ENCODE measurements around the gene PIANP.

PIANP gene

GRCh38 chr12:6653987-6654386 lies 46.6 kb downstream of the PIANP start:
- no peak for TF ChIP-seq GATA3 (IDR thresholded peaks at IDR 0.05; ENCODE audit: low read depth, low read length)
- no peak for TF ChIP-seq GATA2 (IDR thresholded peaks at IDR 0.05; ENCODE audit: low read depth, low read length)

GRCh38 chr12:6653342-6653741 lies 47.3 kb downstream of the PIANP start:
- no peak for TF ChIP-seq GATA3 (IDR thresholded peaks at IDR 0.05; ENCODE audit: low read depth, low read length)
- TF ChIP-seq GATA2 (IDR thresholded peaks at IDR 0.05; ENCODE audit: low read depth, low read length): no peak

GRCh38 chr12:6652391-6652790 lies 48.2 kb downstream of the PIANP start:
- TF ChIP-seq GATA3 (IDR thresholded peaks at IDR 0.05; ENCODE audit: low read depth, low read length): no peak
- no peak for TF ChIP-seq GATA2 (IDR thresholded peaks at IDR 0.05; ENCODE audit: low read depth, low read length)

DNA sequence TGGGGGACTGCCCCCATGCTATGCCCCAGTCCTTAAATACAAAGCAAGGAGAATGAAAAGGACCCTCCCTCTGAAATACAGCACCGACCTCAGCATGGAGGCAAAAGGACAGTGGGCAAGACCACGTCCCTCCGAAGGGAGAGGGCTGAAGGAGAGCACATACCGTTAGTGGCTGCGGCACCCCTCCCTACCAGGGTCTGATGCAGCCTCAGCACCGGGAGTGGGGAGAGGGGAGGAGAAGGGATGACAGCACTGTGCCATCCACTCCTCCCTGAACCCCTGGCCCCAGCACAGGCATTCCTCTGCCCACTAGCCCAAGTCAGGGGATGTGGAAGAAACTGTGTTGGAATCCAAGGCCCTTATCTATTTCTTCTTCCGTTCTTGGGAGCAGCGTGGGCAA lies 49.8 kb downstream of the PIANP start:
- TF ChIP-seq GATA2 (IDR thresholded peaks at IDR 0.05; ENCODE audit: low read depth, low read length) (no peak), GATA3 (IDR thresholded peaks at IDR 0.05; ENCODE audit: low read depth, low read length) (no peak)

DNA sequence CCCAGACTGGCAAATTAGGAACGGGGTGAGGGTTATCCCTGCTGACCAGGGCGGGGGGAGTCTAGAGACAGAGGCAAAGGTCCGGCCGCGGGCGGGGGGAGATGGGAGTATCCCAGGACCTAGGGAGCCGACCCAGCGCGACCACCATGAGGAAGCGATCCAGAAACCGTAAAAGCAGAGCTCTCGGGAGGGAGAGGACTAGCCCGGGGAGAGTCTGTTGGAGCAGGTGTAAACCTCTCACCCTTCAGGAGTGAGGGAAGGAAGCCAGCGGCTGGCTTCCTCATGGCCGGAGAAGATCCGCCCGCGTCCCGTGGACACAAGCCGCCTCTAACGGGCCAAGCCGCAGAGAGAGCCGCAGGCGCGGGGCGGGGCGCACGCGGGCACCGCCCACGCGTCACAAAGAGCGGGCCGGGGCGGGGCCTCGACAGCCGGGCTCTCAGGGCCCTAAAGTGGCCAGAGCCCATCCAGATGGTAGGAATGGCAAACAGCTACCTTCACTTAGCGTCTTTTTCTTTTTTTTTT lies 53.5 kb downstream of the PIANP start, which contains the start of gene ACRBP:
Gene ACRBP (minus strand): TSS at position 350 of the 522 bp plus-strand sequence. CDS start 66 bp downstream, at position 284.
- TF ChIP-seq GATA2 (IDR thresholded peaks at IDR 0.05; ENCODE audit: low read depth, low read length): no peak

DNA sequence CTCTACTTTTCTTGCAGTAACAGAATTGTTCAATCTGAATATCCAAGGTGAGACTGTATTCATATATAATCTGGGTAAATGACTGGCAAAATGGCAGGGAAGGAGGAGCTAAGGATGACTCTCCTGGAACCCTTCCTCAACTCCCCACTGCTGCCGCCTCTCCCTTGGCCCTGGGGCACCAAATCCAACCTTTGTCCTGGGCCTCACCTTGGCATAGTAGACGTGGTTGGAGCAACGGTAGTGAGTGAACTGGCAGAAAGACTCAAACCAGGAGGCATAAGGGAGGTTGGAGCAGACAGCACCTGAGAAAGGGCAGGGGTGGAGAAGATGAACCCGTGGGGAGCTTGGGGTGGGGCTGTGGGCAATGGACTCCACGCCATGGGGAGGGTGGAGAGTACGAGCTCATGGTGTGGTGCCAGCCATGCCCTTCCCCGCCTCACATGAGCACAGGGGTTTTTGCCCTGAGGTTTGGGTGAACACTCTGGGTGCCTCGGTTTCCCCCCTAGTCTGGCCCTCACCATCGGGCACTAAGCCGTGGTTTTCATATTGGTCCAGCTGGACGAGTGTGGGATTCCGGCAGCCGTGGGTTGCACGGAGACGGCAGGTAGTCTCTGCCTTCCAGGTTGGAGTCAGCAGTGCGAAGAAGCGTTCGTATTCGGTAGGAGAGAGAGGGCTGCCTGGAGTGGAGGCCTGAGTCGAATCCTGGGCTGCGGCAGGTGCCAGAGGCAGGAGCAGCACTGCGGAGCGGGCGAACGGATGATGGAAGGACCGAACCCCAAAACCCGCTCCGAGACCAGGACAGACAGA lies 54.1 kb downstream of the PIANP start:
- TF ChIP-seq GATA3 (IDR thresholded peaks at IDR 0.05; ENCODE audit: low read depth, low read length) (no peak), GATA2 (IDR thresholded peaks at IDR 0.05; ENCODE audit: low read depth, low read length) (no peak)

- TF ChIP-seq GATA2 (IDR thresholded peaks at IDR 0.05; ENCODE audit: low read depth, low read length): no peak
- no peak for TF ChIP-seq GATA3 (IDR thresholded peaks at IDR 0.05; ENCODE audit: low read depth, low read length)
Observed at GRCh38 chr12:6644903-6645302, 55.7 kb downstream of the PIANP start.

- TF ChIP-seq GATA3 (IDR thresholded peaks at IDR 0.05; ENCODE audit: low read depth, low read length) (no peak), GATA2 (IDR thresholded peaks at IDR 0.05; ENCODE audit: low read depth, low read length) (no peak)
Observed at GRCh38 chr12:6644257-6644596, 56.4 kb downstream of the PIANP start.
